ENCODE results near the gene CYP17A1. TPM values are rescaled to one million over a fixed set of nuclear protein-coding genes. Genes with fewer than 3 reads are reported as not detected.

CYP17A1 gene
- polyA plus RNA-seq, 1 donor from 2014 or later: not detected

DNA sequence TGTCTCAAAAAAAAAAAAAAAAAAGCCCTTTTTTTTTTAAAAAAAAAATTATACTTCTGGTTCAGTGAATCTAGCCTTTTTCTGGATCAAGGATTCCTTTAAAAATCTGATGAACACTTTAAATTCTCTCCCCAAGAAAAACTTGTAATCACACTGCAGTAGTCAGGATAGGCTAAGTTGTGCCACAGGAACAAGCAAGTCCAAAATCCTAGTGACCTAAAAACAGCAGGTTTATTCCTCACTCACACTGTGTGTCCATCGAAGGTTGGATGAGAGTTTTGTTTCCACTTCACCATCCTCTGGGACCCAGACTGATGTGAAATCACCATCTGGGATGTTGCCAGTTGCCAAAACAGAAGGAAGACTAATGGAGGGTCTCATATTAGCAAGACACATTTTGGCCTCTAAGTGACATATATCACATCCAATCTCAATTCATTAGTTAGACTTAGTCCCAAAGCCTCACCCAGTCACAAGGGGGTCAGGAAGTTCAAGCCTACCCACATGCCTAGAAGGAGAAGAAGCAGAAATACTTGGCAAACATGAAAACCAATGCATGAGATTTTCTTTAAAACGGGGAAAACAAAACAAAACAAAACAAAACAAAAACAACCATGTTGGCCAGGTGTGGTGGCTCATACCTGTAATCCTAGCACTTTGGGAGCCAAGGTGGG lies 32.7 kb downstream of the CYP17A1 start:
- no peak overlapping the region for H3K4me3 ChIP-seq (ENCODE audit: low read length)
- H3F3A ChIP-seq (ENCODE audit: insufficient read depth, low read length, poor library complexity, severe bottlenecking): no peaks in the 10 kb centered on the region
- no peak overlapping the region for H3K4me2 ChIP-seq (ENCODE audit: low read length)
- H2AFZ ChIP-seq (ENCODE audit: low read depth, low read length): no peak overlapping the region
- H3K36me3 ChIP-seq (ENCODE audit: insufficient read depth, low read length): peaks cover 4% of the 10 kb centered on the region
- no peak overlapping the region for H3K9ac ChIP-seq (ENCODE audit: low read length)
- TF ChIP-seq REST (IDR thresholded peaks at IDR 0.05; ENCODE audit: borderline replicate concordance) (no peak), EP300 (conservative IDR thresholded peaks at IDR 0.05; ENCODE audit: poor library complexity, severe bottlenecking) (no peak)
- no peaks in the 10 kb centered on the region for H3K9me2 ChIP-seq (ENCODE audit: insufficient read depth, low read length)
- no peak overlapping the region for H3K27ac ChIP-seq (ENCODE audit: low read length)
- no peaks in the 10 kb centered on the region for H3K9me3 ChIP-seq (ENCODE audit: low read length)
- H3K27me3 ChIP-seq (ENCODE audit: insufficient read depth, low read depth, low read length): no peaks in the 10 kb centered on the region
- no peaks in the 10 kb centered on the region for H3K79me2 ChIP-seq (replicated peaks; ENCODE audit: insufficient read depth, low read length)
- no peaks in the 10 kb centered on the region for H4K20me1 ChIP-seq (ENCODE audit: insufficient read depth)

DNA sequence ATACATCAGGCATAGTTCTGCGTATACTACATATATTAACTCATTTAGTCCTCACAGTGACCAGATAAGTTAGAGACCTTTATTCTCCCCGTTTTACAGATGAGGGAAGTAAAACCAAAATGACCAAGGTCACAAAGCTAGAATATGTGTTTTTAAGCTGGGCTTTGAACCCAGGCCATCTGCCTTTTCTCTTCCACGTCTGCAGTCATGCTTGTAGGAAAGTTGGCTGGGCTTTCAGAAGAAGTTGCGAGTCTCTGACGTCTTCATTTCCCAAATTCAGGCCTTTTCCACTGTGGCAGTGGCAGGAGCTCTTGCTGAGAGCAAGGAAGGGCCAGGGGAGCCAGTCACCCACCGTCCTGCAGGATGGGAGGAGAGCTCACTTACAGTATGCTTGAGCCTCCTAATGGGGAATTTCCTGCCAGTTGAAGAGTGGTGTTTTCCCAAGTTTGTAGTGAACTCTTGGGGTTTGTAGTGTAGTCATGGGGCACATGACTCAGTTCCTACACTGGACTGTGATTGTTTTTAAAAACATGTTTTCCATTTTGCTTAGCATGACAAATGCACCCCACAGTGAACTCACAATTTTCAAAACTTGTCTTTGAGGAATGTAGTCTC lies 34.2 kb downstream of the CYP17A1 start:
- Histone ChIP-seq H3K79me2 (replicated peaks; ENCODE audit: insufficient read depth, low read length) (no peaks in the 10 kb centered on the region), H4K20me1 (ENCODE audit: insufficient read depth) (no peaks in the 10 kb centered on the region), H3K9me2 (ENCODE audit: insufficient read depth, low read length) (no peaks in the 10 kb centered on the region), H2AFZ (ENCODE audit: low read depth, low read length) (no peak overlapping the region), H3K4me3 (ENCODE audit: low read length) (no peak overlapping the region), H3K36me3 (ENCODE audit: insufficient read depth, low read length) (peaks cover 4% of the 10 kb centered on the region), H3F3A (ENCODE audit: insufficient read depth, low read length, poor library complexity, severe bottlenecking) (no peaks in the 10 kb centered on the region), H3K27me3 (ENCODE audit: insufficient read depth, low read depth, low read length) (no peaks in the 10 kb centered on the region), H3K9me3 (ENCODE audit: low read length) (no peaks in the 10 kb centered on the region), H3K4me2 (ENCODE audit: low read length) (no peak overlapping the region), H3K9ac (ENCODE audit: low read length) (no peak overlapping the region), H3K27ac (ENCODE audit: low read length) (no peak overlapping the region)
- no peak for TF ChIP-seq SMC3 (conservative IDR thresholded peaks at IDR 0.05; ENCODE audit: poor library complexity)
- TF ChIP-seq REST (IDR thresholded peaks at IDR 0.05; ENCODE audit: borderline replicate concordance): no peak
- no peak for TF ChIP-seq POLR2AphosphoS5 (IDR thresholded peaks at IDR 0.05)
- no peak for TF ChIP-seq MXI1 (conservative IDR thresholded peaks at IDR 0.05; ENCODE audit: poor library complexity, severe bottlenecking)
- TF ChIP-seq TAF1 (IDR thresholded peaks at IDR 0.05; ENCODE audit: low read depth): no peak
- TF ChIP-seq EZH2 (IDR thresholded peaks at IDR 0.05; ENCODE audit: borderline replicate concordance, insufficient read depth, low read length, poor library complexity, severe bottlenecking): no peak
- no peak for TF ChIP-seq EP300 (conservative IDR thresholded peaks at IDR 0.05; ENCODE audit: poor library complexity, severe bottlenecking)
- no peak for TF ChIP-seq CTCF (IDR thresholded peaks at IDR 0.05; ENCODE audit: poor library complexity, severe bottlenecking)
- no peak for TF ChIP-seq RAD21 (conservative IDR thresholded peaks at IDR 0.05)

All from neural cell (in vitro differentiated cells).